Peyer's patch (tissue), 4 donors: Measurements from ENCODE around the gene KDM5C. TPM values are rescaled to one million over a fixed set of nuclear protein-coding genes. Genes with fewer than 3 reads are reported as not detected.

Experiments
- DNase-seq, 3 donors: peaks; one replicate each; pipeline ENCODE4 v3.0.0-alpha.2; 2017 to 2019
- H3K27ac ChIP-seq, 4 donors: fragments of 200-600 bp; sonication (generic); one replicate each; pipeline ENCODE4 v1.5.1; 2016 to 2019
- H3K27me3 ChIP-seq, 2 donors: fragments of 200-600 bp; sonication (generic); one replicate each; pipeline ENCODE4 v1.5.1; 2019
- H3K36me3 ChIP-seq, 3 donors: fragments of 200-600 bp; sonication (generic); one replicate each; pipeline ENCODE4 v1.5.1; 2016 to 2019
- H3K4me1 ChIP-seq, 4 donors: fragments of 200-600 bp; sonication (generic); one replicate each; pipeline ENCODE4 v1.5.1; 2016 to 2019
- H3K4me3 ChIP-seq, 4 donors: fragments of 200-600 bp; sonication (generic); 1 replicate in 3 of 4; 2 replicates in 1 of 4; pipeline ENCODE4 v1.5.1; 2016 to 2019; ENCODE audit warnings: mild to moderate bottlenecking in 1 of 4
- H3K9me3 ChIP-seq, 4 donors: fragments of 200-600 bp; sonication (generic); one replicate each; pipeline ENCODE4 v1.5.1; 2016 to 2019; ENCODE audit warnings: mild to moderate bottlenecking in 1 of 4
- CTCF ChIP-seq, 6 experiments: fragments of 450-650 bp in 4 of 6; fragments of 200-600 bp in 2 of 6; sonication (generic) in 1 of 6; IDR thresholded peaks; one replicate each; pipeline ENCODE4 v1.5.1; 2017 to 2019; ENCODE audit warnings: antibody characterized with exemption in 6 of 6, mild to moderate bottlenecking in 3 of 6, moderate library complexity in 1 of 6
- POLR2A ChIP-seq, 2 donors: fragments of 450-650 bp; IDR thresholded peaks; one replicate each; pipeline ENCODE4 v1.5.1; 2017; ENCODE audit warnings: antibody characterized with exemption in 2 of 2, mild to moderate bottlenecking in 2 of 2, moderate library complexity in 2 of 2
- total RNA-seq, 4 donors: library from RNA; depleted of rRNA; stranded (reverse); fragments of >200 nt; gene quantifications; one replicate each; pipeline ENCODE4 v1.1.0, GENCODE V29; 2016

KDM5C gene
- total RNA-seq, 4 donors from 2014 or later = 77.4 to 176 (median 137) TPM

- TF ChIP-seq CTCF (IDR thresholded peaks at IDR 0.05) (no peak), POLR2A (IDR thresholded peaks at IDR 0.05) (no peak)
- H3K27ac ChIP-seq = no peak overlapping the region
- no peak overlapping the region for H3K4me3 ChIP-seq
- H3K4me1 ChIP-seq = no peaks in the 10 kb centered on the region
- no peaks in the 10 kb centered on the region for H3K9me3 ChIP-seq
- no peaks in the 10 kb centered on the region for H3K36me3 ChIP-seq
- no peak for DNase-seq
- H3K27me3 ChIP-seq = no peaks in the 10 kb centered on the region
Measured at GRCh38 chrX:53163436-53163835, 61.6 kb downstream of the KDM5C start.

GRCh38 chrX:53160297-53160983, 64.6 kb downstream of the KDM5C start:
- H3K4me3 ChIP-seq = no peak overlapping the region
- no peaks in the 10 kb centered on the region for H3K9me3 ChIP-seq
- H3K36me3 ChIP-seq = no peaks in the 10 kb centered on the region
- H3K27ac ChIP-seq = no peak overlapping the region
- TF ChIP-seq CTCF (IDR thresholded peaks at IDR 0.05) (no peak), POLR2A (IDR thresholded peaks at IDR 0.05) (no peak)
- DNase-seq = no peak
- no peaks in the 10 kb centered on the region for H3K27me3 ChIP-seq
- H3K4me1 ChIP-seq = no peaks in the 10 kb centered on the region

- Histone ChIP-seq H3K36me3 (no peaks in the 10 kb centered on the region), H3K9me3 (no peaks in the 10 kb centered on the region), H3K27me3 (no peaks in the 10 kb centered on the region), H3K4me3 (no peak overlapping the region), H3K27ac (no peak overlapping the region), H3K4me1 (no peaks in the 10 kb centered on the region)
- TF ChIP-seq POLR2A (IDR thresholded peaks at IDR 0.05) (no peak), CTCF (IDR thresholded peaks at IDR 0.05) (no peak)
- DNase-seq = no peak
Measured at GRCh38 chrX:53159184-53159583, 65.8 kb downstream of the KDM5C start.

GRCh38 chrX:53156207-53156596, 68.8 kb downstream of the KDM5C start:
- no peak overlapping the region for H3K4me3 ChIP-seq
- H3K4me1 ChIP-seq = no peaks in the 10 kb centered on the region
- TF ChIP-seq CTCF (IDR thresholded peaks at IDR 0.05) = no peak
- H3K27ac ChIP-seq = no peak overlapping the region
- no peaks in the 10 kb centered on the region for H3K9me3 ChIP-seq
- no peaks in the 10 kb centered on the region for H3K27me3 ChIP-seq
- H3K36me3 ChIP-seq = no peaks in the 10 kb centered on the region
- DNase-seq = no peak

GRCh38 chrX:53155512-53156206, 69.3 kb downstream of the KDM5C start:
- Histone ChIP-seq H3K4me3 (no peak overlapping the region), H3K9me3 (no peaks in the 10 kb centered on the region), H3K27me3 (no peaks in the 10 kb centered on the region), H3K36me3 (no peaks in the 10 kb centered on the region), H3K4me1 (no peaks in the 10 kb centered on the region), H3K27ac (no peak overlapping the region)
- TF ChIP-seq CTCF (IDR thresholded peaks at IDR 0.05) (no peak), POLR2A (IDR thresholded peaks at IDR 0.05) (no peak)
- DNase-seq = no peak
